WI38 (cell line): Measurements from ENCODE around the gene ZMPSTE24.

Experiments used
- H3K4me3 ChIP-seq: 2 replicates; pipeline ENCODE4 v1.5.1; 2011; ENCODE audit warnings: low read depth, mild to moderate bottlenecking, control low read depth, low read length
- TF ChIP-seq, protein P1 (sequence below): IDR thresholded peaks from 2 replicates; pipeline ENCODE4 v1.5.1; 2012; ENCODE audit warnings: low read depth, mild to moderate bottlenecking, control low read depth, low read length

The ZMPSTE24 gene

DNA sequence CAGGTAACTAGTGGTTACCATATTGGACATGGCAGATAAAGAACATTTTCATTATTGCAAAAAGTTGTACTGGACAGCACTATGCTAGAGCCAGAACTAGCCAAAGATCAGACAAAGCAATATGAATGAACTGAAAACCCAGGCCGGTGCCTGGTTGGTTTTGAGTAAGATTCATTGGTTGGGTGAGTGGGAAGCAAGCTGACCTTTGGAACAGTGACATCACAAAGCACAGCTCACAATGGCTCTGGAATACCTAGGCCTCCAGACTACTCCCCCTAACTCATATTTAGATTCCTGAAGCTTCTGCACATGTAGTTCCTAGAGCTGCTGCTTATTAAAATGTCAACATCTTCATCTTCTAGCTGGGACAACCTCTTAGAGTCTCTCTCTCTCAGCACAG, 10.4 kb upstream of the ZMPSTE24 start, which contains the start of gene TMCO2:
Gene TMCO2 (plus strand): TSS at position 283 of the 400 bp plus-strand sequence. CDS start 57 bp downstream, at position 340.
- no peak within 1 kb of the TSS for H3K4me3 ChIP-seq
- TF ChIP-seq, protein P1, sequence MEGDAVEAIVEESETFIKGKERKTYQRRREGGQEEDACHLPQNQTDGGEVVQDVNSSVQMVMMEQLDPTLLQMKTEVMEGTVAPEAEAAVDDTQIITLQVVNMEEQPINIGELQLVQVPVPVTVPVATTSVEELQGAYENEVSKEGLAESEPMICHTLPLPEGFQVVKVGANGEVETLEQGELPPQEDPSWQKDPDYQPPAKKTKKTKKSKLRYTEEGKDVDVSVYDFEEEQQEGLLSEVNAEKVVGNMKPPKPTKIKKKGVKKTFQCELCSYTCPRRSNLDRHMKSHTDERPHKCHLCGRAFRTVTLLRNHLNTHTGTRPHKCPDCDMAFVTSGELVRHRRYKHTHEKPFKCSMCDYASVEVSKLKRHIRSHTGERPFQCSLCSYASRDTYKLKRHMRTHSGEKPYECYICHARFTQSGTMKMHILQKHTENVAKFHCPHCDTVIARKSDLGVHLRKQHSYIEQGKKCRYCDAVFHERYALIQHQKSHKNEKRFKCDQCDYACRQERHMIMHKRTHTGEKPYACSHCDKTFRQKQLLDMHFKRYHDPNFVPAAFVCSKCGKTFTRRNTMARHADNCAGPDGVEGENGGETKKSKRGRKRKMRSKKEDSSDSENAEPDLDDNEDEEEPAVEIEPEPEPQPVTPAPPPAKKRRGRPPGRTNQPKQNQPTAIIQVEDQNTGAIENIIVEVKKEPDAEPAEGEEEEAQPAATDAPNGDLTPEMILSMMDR, result no peak

DNA sequence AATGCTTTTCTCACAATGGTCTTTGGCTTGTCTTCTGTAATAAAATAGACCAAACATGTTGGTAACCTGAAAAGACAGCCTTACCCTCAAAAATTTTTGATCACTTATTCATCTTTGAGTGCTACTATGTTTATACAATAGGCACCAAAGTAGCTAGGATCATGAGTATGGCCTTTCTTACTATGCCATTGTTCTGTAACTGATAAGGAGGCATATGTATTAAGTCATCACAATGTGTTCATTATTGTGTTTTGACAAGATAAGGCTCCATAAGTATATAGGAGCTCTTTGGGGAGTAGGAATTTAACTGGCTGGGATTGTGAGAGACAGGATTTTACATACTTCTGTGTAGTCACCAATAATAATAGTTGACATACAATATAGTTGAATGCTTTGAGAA, 9.6 kb upstream of the ZMPSTE24 start:
- H3K4me3 ChIP-seq, result no peak overlapping the region
- TF ChIP-seq, protein P1, result no peak

DNA sequence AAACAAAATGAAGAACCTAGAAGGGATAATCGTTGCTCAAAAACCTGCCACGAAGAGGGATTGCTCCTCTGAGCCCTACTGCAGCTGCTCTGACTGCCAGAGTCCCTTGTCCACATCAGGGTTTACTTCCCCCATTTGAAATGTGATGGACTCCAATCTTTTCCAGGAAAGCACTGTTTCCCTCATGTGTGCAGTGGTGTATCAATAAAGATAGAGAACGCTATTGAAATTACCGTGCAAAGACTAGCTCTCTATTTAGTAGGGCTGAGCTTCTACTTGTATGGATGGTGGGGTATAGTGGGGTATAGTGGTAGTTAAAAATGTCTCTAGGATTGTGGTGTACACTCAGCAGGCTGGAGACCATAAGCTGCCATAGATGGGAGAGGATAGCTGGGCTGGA, 6.6 kb upstream of the ZMPSTE24 start:
- H3K4me3 ChIP-seq, result no peak overlapping the region
- TF ChIP-seq, protein P1, result no peak

DNA sequence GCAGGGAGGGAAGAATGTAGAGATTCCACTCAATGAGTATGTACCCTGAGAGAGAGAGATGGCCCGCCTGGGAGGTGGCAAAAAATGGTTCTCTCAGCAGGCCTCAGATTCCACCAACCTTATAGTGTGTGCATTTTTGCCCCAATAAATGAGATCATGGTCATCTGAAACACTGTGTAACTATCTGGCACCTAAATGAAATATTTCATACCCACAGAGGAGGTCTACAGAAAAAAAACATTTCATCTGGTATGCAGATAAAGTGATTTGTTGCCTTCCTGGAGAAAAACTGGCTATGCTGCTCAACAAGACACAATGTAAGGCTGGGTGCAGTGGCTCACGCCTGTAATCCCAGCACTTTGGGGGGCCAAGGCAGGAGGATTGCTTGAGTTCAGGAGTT, 5.4 kb upstream of the ZMPSTE24 start:
- no peak overlapping the region for H3K4me3 ChIP-seq
- TF ChIP-seq, protein P1, result no peak

DNA sequence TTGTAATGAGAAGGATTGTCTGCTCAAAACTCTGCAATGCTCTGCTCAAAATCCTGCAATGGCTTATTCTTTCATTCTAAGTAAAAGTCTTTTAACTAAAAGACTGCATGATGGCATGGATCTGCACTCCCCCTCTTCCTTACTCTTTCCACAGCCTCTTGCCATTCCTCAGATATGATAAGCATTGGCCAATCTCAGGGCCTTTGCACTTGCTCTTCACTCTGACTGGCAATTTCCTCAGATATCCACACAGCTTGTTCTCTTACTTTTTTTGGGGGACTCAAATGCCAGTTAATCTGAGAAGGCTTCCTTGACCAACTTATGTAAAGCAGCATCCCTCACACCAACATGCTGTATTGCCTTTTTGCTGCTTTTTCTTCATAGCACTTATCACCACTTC, 2.8 kb upstream of the ZMPSTE24 start:
- TF ChIP-seq, protein P1, result no peak

DNA sequence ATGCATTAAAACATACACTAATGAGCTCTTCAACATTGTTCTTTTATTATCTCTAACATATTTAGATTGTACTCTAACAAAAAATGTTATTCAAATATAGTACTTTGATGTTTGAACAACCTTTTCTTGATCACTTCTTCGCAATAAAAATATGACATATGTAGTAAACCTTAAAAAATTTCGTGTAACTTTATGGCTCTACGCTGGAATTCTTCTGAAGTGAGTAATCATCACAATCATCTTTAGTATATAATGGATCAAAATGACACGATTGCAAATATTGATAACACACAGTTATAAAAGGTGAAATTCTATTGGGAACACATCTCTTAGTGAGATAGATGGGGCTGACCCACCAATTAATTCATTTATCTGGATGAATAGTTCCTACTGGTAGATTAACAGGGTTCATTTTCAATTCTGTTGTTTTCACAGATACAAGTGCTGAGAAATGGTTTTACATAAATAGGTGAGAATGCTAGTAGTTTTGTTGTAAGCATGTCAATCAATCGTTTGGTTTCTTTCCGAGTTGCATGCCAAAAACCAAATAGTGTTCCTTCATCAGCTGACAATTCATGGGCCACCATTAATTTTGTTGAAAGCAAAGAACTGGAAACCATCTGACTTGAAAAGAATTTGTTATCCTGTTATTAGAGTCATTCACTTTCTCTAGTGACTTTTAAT, 1.5 kb upstream of the ZMPSTE24 start:
- peak overlapping the region; percentile 73 for H3K4me3 ChIP-seq
- TF ChIP-seq, protein P1, result no peak

More for the DNA sequence above, 2.8 kb upstream of the ZMPSTE24 start:
- H3K4me3 ChIP-seq, result no peak overlapping the region

DNA sequence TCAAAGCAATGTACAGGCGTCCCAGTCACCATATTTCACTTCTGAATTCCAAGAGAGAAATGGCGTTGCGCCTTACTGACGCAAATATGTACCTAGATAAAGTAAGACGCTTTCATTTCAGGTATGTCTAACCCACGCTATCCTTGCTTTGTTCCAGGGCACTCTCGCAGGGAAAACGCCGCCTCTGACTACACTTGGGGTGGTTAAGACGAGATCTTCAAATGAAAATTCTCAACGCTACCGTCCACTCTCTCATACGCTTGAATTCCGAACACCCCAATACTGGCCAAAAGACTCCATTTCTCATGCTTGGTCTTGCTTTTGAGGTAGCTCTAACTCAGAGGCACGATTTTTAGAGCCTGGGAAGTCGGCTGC, 736 bp upstream of the ZMPSTE24 start:
- TF ChIP-seq, protein P1, result no peak
- peak overlapping the region; percentile 73 for H3K4me3 ChIP-seq
